Heart left ventricle (tissue), 13 donors: Measurements from ENCODE around the gene STRBP.

Source experiments
- POLR2A ChIP-seq, 2 donors: fragments of 450-650 bp; IDR thresholded peaks; one replicate each; pipeline ENCODE4 v1.6.1; 2017; ENCODE audit warnings: antibody characterized with exemption in 2 of 2, mild to moderate bottlenecking in 2 of 2, moderate library complexity in 2 of 2
- TF ChIP-seq, protein P1 (sequence below), 12 donors: fragments of 200-600 bp; sonication (generic) in 4 of 12; IDR thresholded peaks; one replicate each; pipeline versions ENCODE4 v1.5.0 to v1.8.0; 2018 to 2022; ENCODE audit warnings: antibody characterized with exemption in 12 of 12, mild to moderate bottlenecking in 5 of 12
- donor health status: ischemic (EF 13 %, LVEDD 7.1; RV severe dilation, severe dysfunction).
- donor health status: DM: no; HTN: yes; CAD: no.
- donor health status: DM: no; HTN: no; CAD: no.
- donor health status: ischemic (EF 25% LVEDD 6.9; RV normal size, moderate dysfunction).
- donor health status: ischemic (EF 25% LVEDD 5.7; RV mildly dilated, moderate dysfunction).
- donor health status: ischemic (EF 35%, LVEDD 5.7; RV mildly dilated, moderate dysfunction).
- donor health status: nonischemic (EF 11% LVEDD 7.7; RV severe dilation, severe dysfunction).
- donor health status: DM: yes; HTN: yes; CAD: no.
- donor health status: PGD.
- donor health status: ischemic (EF 29% LVEDD 5.4; RV normal size, mild dysfunction).
- donor health status: nonischemic (EF 23%, LVEDD 6.1; RV moderate dilation, normal function).

DNA sequence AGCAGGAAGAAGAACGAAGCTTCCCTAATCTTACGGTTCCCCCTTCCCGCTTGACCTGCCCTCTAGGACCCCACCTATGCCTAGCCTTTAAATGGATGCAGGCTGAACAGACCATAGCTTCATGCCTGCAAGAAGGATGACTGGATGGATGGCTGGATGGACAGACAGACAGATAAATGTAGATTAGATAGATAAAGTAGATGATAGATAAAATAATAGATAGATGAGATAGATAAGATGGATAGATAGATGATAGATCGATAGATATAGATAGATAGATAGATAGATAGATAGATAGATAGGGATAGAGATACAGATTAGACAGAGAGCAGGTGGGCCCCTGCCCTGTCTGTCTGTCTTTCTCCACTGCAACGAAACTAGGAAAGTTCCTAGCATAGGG is 162.9 kb downstream of the STRBP start:
- TF ChIP-seq, protein P1, sequence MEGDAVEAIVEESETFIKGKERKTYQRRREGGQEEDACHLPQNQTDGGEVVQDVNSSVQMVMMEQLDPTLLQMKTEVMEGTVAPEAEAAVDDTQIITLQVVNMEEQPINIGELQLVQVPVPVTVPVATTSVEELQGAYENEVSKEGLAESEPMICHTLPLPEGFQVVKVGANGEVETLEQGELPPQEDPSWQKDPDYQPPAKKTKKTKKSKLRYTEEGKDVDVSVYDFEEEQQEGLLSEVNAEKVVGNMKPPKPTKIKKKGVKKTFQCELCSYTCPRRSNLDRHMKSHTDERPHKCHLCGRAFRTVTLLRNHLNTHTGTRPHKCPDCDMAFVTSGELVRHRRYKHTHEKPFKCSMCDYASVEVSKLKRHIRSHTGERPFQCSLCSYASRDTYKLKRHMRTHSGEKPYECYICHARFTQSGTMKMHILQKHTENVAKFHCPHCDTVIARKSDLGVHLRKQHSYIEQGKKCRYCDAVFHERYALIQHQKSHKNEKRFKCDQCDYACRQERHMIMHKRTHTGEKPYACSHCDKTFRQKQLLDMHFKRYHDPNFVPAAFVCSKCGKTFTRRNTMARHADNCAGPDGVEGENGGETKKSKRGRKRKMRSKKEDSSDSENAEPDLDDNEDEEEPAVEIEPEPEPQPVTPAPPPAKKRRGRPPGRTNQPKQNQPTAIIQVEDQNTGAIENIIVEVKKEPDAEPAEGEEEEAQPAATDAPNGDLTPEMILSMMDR (IDR thresholded peaks at IDR 0.05): no peak
- TF ChIP-seq POLR2A (IDR thresholded peaks at IDR 0.05): no peak
